H1 (cell line): ENCODE results near the gene PRR29. TPM values are rescaled to one million over a fixed set of nuclear protein-coding genes. Genes with fewer than 3 reads are reported as not detected.

Experiments
- CTCF ChIA-PET: fragments of 300-600 bp; sonication (Branson Sonifier 250); formaldehyde crosslinking; loops from one replicate; lab custom pipeline; 2021; ENCODE audit not compliant: partially characterized antibody; lab: Charles Lee
- POLR2A ChIA-PET: fragments of 300-600 bp; sonication (Branson Sonifier 250); formaldehyde crosslinking; loops from one replicate; lab custom pipeline; 2021; ENCODE audit warnings: inconsistent platforms; ENCODE audit not compliant: partially characterized antibody; lab: Charles Lee
- DNase-seq, 2 experiments: peaks; one replicate each; pipeline versions ENCODE4 v3.0.0 to v3.0.0-alpha.2; 2010 to 2022; ENCODE audit warnings: low spot score in 2 of 2, low read depth in 1 of 2, mixed read lengths in 1 of 2
- FAIRE-seq: peaks from 2 replicates; lab custom pipeline; 2011; peaks lifted over from hg19 to GRCh38; lab: Jason Lieb, UNC
- H2AFZ ChIP-seq: 2 replicates; pipeline ENCODE4 v1.8.1; 2012; ENCODE audit warnings: low read length, inconsistent platforms
- H2AK5ac ChIP-seq: 2 replicates; pipeline ENCODE4 v1.6.1; 2013; ENCODE audit warnings: low read depth, low read length
- H2BK120ac ChIP-seq: replicated peaks from 2 replicates; pipeline ENCODE3; 2013; ENCODE audit warnings: low read depth, low read length, inconsistent platforms
- H2BK12ac ChIP-seq: 2 replicates; pipeline ENCODE4 v1.6.1; 2013; ENCODE audit warnings: low read depth, low read length
- H2BK15ac ChIP-seq: 2 replicates; pipeline ENCODE4 v1.6.1; 2013; ENCODE audit warnings: low read length
- H2BK20ac ChIP-seq: 2 replicates; pipeline ENCODE4 v1.6.1; 2013; ENCODE audit warnings: low read length
- H2BK5ac ChIP-seq: 2 replicates; pipeline ENCODE4 v1.6.1; 2013; ENCODE audit warnings: low read depth, low read length
- H3K14ac ChIP-seq: 2 replicates; pipeline ENCODE4 v1.6.1; 2013; ENCODE audit warnings: inconsistent platforms; ENCODE audit not compliant: insufficient read length
- H3K18ac ChIP-seq: 2 replicates; pipeline ENCODE4 v1.6.1; 2013; ENCODE audit warnings: low read length; ENCODE audit errors: extremely low read depth
- H3K23ac ChIP-seq: 2 replicates; pipeline ENCODE4 v1.6.1; 2013; ENCODE audit warnings: inconsistent platforms; ENCODE audit not compliant: insufficient read length
- H3K23me2 ChIP-seq: 2 replicates; pipeline ENCODE4 v1.6.1; 2013; ENCODE audit warnings: low read depth, low read length
- H3K27ac ChIP-seq: 2 replicates; pipeline ENCODE4 v1.6.1; 2011; ENCODE audit warnings: low read depth, low read length, inconsistent platforms
- H3K27me3 ChIP-seq, 4 experiments: replicated peaks in 1 of 4; 1 replicate in 1 of 4; 2 replicates in 3 of 4; pipeline versions ENCODE4 v1.6.1 to v1.8.1; 2011 to 2013; ENCODE audit warnings: low read length in 3 of 4, mild to moderate bottlenecking in 3 of 4, inconsistent platforms in 2 of 4, mixed read lengths in 2 of 4, moderate library complexity in 1 of 4; ENCODE audit not compliant: control insufficient read depth in 3 of 4, insufficient read depth in 3 of 4; ENCODE audit errors: extremely low read depth in 1 of 4
- H3K36me3 ChIP-seq, 4 experiments: 2 replicates each; pipeline versions ENCODE4 v1.6.1 to v1.8.1; 2011 to 2013; ENCODE audit warnings: mild to moderate bottlenecking in 4 of 4, low read length in 3 of 4, moderate library complexity in 2 of 4, control low read depth in 1 of 4, inconsistent platforms in 1 of 4; ENCODE audit not compliant: insufficient read depth in 4 of 4, control insufficient read depth in 2 of 4
- H3K4ac ChIP-seq: replicated peaks from 2 replicates; pipeline ENCODE3; 2013; ENCODE audit warnings: low read length, low read depth, mixed read lengths, inconsistent platforms; ENCODE audit not compliant: insufficient read length
- H3K4me1 ChIP-seq, 4 experiments: replicated peaks in 1 of 4; 1 replicate in 1 of 4; 2 replicates in 3 of 4; pipeline versions ENCODE4 v1.6.1 to v1.8.1; 2011 to 2013; ENCODE audit warnings: low read length in 3 of 4, inconsistent platforms in 2 of 4, mixed read lengths in 1 of 4; ENCODE audit not compliant: insufficient read depth in 4 of 4, control insufficient read depth in 3 of 4
- H3K4me2 ChIP-seq, 2 experiments: 2 replicates each; pipeline versions ENCODE4 v1.6.1 to v1.8.1; 2011 to 2013; ENCODE audit warnings: low read depth in 2 of 2, low read length in 2 of 2, control low read depth in 1 of 2, inconsistent platforms in 1 of 2, mild to moderate bottlenecking in 1 of 2; ENCODE audit not compliant: insufficient read depth in 1 of 2
- H3K4me3 ChIP-seq, 4 experiments: fragments of 200-600, 300-600 bp in 1 of 4; sonication (generic), shearing (Covaris generic), sonication (Bioruptor Twin) in 1 of 4; 2 replicates each; pipeline versions ENCODE4 v1.5.1 to v1.8.1; 2011 to 2016; ENCODE audit warnings: low read length in 4 of 4, low read depth in 3 of 4, control low read depth in 2 of 4, inconsistent platforms in 2 of 4, mild to moderate bottlenecking in 2 of 4, mixed read lengths in 1 of 4, moderate library complexity in 1 of 4; ENCODE audit not compliant: insufficient read depth in 2 of 4; ENCODE audit errors: extremely low read depth in 1 of 4
- H3K56ac ChIP-seq: replicated peaks from 2 replicates; pipeline ENCODE3; 2013; ENCODE audit warnings: low read depth, mild to moderate bottlenecking, mixed read lengths, low read length, inconsistent platforms; ENCODE audit not compliant: insufficient read length
- H3K79me1 ChIP-seq: 2 replicates; pipeline ENCODE4 v1.6.1; 2013; ENCODE audit warnings: low read depth, low read length, control low read depth
- H3K79me2 ChIP-seq, 2 experiments: 2 replicates each; pipeline versions ENCODE4 v1.6.1 to v1.8.1; 2012 to 2013; ENCODE audit warnings: low read length in 2 of 2, mild to moderate bottlenecking in 2 of 2, inconsistent platforms in 1 of 2; ENCODE audit not compliant: insufficient read depth in 2 of 2, control insufficient read depth in 1 of 2
- H3K9ac ChIP-seq, 4 experiments: replicated peaks in 1 of 4; 1 replicate in 1 of 4; 2 replicates in 3 of 4; pipeline versions ENCODE4 v1.6.1 to v1.8.1; 2011 to 2013; ENCODE audit warnings: low read depth in 3 of 4, low read length in 3 of 4, control low read depth in 2 of 4, mild to moderate bottlenecking in 2 of 4, moderate library complexity in 2 of 4, inconsistent platforms in 1 of 4; ENCODE audit errors: extremely low read depth in 1 of 4
- H3K9me3 ChIP-seq, 2 experiments: 2 replicates each; pipeline versions ENCODE4 v1.6.1 to v1.8.1; 2012 to 2013; ENCODE audit warnings: mild to moderate bottlenecking in 2 of 2, moderate library complexity in 2 of 2, control low read depth in 1 of 2, inconsistent platforms in 1 of 2, low read depth in 1 of 2, low read length in 1 of 2, mixed read lengths in 1 of 2; ENCODE audit not compliant: insufficient read depth in 2 of 2
- H4K20me1 ChIP-seq, 2 experiments: replicated peaks in 1 of 2; 2 replicates each; pipeline versions ENCODE3 to v1.8.1; 2011 to 2013; ENCODE audit warnings: inconsistent platforms in 2 of 2, low read length in 2 of 2, mild to moderate bottlenecking in 1 of 2; ENCODE audit not compliant: insufficient read depth in 2 of 2, control insufficient read depth in 1 of 2
- H4K5ac ChIP-seq: 2 replicates; pipeline ENCODE4 v1.6.1; 2013; ENCODE audit warnings: low read length, low read depth, mixed read lengths, inconsistent platforms; ENCODE audit not compliant: insufficient read length
- H4K8ac ChIP-seq: 2 replicates; pipeline ENCODE4 v1.8.0; 2013; ENCODE audit warnings: mild to moderate bottlenecking, moderate library complexity, low read length, inconsistent platforms; ENCODE audit not compliant: insufficient read depth; ENCODE audit errors: extremely low read depth
- H4K91ac ChIP-seq: replicated peaks from 2 replicates; pipeline ENCODE3; 2013; ENCODE audit warnings: low read length, mixed read lengths, inconsistent platforms; ENCODE audit not compliant: insufficient read length
- KDM4A ChIP-seq: IDR thresholded peaks from one replicate; pipeline ENCODE4 v1.7.1; 2012; ENCODE audit warnings: low read depth, mild to moderate bottlenecking, moderate library complexity, low read length, inconsistent platforms; ENCODE audit not compliant: severe bottlenecking
- WGBS, 2 experiments: shearing (Covaris generic) in 1 of 2; methylation state at CpG; one replicate each; pipeline versions ENCODE4 v1.1.6 to v1.1.7; 2013 to 2015; ENCODE audit warnings: low lambda C conversion rate in 2 of 2, mixed read lengths in 2 of 2, inconsistent platforms in 1 of 2, low coverage in 1 of 2, missing lambda C conversion rate in 1 of 2; ENCODE audit not compliant: insufficient replicate concordance in 2 of 2, insufficient coverage in 1 of 2, insufficient read length in 1 of 2; ENCODE audit errors: extremely low coverage in 1 of 2, missing lambda C conversion rate in 1 of 2; 5-methylcytosine and 5-hydroxymethylcytosine counted together
- polyA plus RNA-seq, 7 experiments: library from polyadenylated mRNA; depleted of rRNA in 3 of 7; stranded (reverse) in 5 of 7; unstranded in 2 of 7; fragments of >200 nt in 5 of 7; fragments of 200-250 nt in 2 of 7; gene quantifications; 1 replicate in 5 of 7; 2 replicates in 1 of 7; 4 replicates in 1 of 7; pipeline versions ENCODE4 v1.2.1 to v1.2.3, GENCODE V29; 2011 to 2013; ENCODE audit warnings: missing spikeins in 2 of 7, mixed read lengths in 2 of 7
- total RNA-seq: library from RNA; stranded (reverse); fragmentation: NEBNext Ultra II Directional; extraction: Animal tissue kit (Norgen Biotek cat#: 25700); gene quantifications from 2 replicates; pipeline ENCODE4 v1.2.1, GENCODE V29; 2021

Gene PRR29
- total and polyA plus RNA-seq, 2 of the 8 experiments (the other 6 are each of a cell fraction or from before 2014, with no cell fraction given) = 0.67 to 0.83 TPM

DNA sequence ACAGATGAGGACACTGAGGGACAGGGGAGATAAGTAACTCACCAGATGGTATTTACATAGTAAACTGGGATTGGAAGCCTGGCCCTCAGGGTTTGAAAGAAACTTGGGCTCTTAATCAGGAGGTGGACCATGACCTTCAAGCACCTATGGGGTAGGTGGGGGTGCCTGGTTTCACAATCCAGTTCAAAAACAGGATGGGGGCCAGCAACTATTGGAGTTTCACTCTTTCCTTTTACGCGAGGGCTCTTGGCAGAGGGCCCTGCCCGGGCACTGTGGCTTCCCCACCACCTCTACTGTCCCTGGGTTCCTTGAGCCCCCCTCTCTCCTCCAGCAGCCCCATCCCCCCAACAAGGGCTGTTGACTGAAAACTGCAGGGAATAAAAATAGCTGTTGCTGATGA lies 11.3 kb upstream of the PRR29 start:
- no peak for FAIRE-seq
- CTCF ChIA-PET = interaction anchor here (1.3 to 18.4 kb wide), 12 partner anchors 9 to 146 kb away, joined by 5 to 219 read pairs (median 17); partner anchors contain the start of genes CSHL1, GH1 and PRR29
- H2BK12ac ChIP-seq = 0 out of 2 replicates have a peak overlapping the region, but pooled peaks have one; percentile 0

More for the DNA sequence above, 11.3 kb upstream of the PRR29 start:
- no peak overlapping the region for H3K9ac ChIP-seq
- H2AK5ac ChIP-seq = no peak overlapping the region
- H3K4me1 ChIP-seq = peaks cover 0 to 18% (median 11%) of the 10 kb centered on the region in 4 experiments; a peak in 6 of 7 replicates
- no peak overlapping the region for H3K27ac ChIP-seq
- no peak overlapping the region for H2BK20ac ChIP-seq
- no peak overlapping the region for H2BK120ac ChIP-seq
- POLR2A ChIA-PET = interaction anchor here (1.8 kb wide), 1 partner anchor 10 kb away, joined by 4 read pairs; no protein-coding TSS in a partner anchor
- DNase-seq = no peak
- no peaks in the 10 kb centered on the region for H3K79me1 ChIP-seq
- no peaks in the 10 kb centered on the region for H3K79me2 ChIP-seq
- H4K91ac ChIP-seq = peak overlapping the region; percentile 80
- H4K5ac ChIP-seq = no peak overlapping the region
- 0 out of 2 replicates have a peak overlapping the region, but pooled peaks have one; percentile 20 for H2BK15ac ChIP-seq
- no peaks in the 10 kb centered on the region; the same call in 1 of the 2 replicates for H3K23me2 ChIP-seq
- no peak overlapping the region for H2AFZ ChIP-seq
- no peaks in the 10 kb centered on the region; a peak in 1 of 7 replicates for H3K27me3 ChIP-seq
- H4K8ac ChIP-seq = no peak overlapping the region
- H3K9me3 ChIP-seq = 0 out of 4 replicates have a peak, but pooled peaks cover 3 to 4% of the 10 kb centered on the region in 2 experiments
- H3K4me3 ChIP-seq = no peak overlapping the region
- 83% methylated on average over 3 of the region's 3 CpGs; no CpG with 5 or more reads in 1 of the 2 experiments for WGBS, 2 experiments
- no peak overlapping the region for H3K23ac ChIP-seq
- TF ChIP-seq KDM4A = no peak
- no peak overlapping the region for H3K4me2 ChIP-seq
- no peak overlapping the region for H3K14ac ChIP-seq
- H3K36me3 ChIP-seq = no peaks in the 10 kb centered on the region
- no peaks in the 10 kb centered on the region for H4K20me1 ChIP-seq
- no peak overlapping the region for H3K56ac ChIP-seq
- no peak overlapping the region for H3K18ac ChIP-seq
- no peak overlapping the region for H2BK5ac ChIP-seq
- H3K4ac ChIP-seq = no peak overlapping the region
